Fibroblast of the aortic adventitia (primary cell): ENCODE data around the gene MROH8. TPM values are rescaled to one million over a fixed set of nuclear protein-coding genes. Genes with fewer than 3 reads are reported as not detected.

Experiments used
- DNase-seq: peaks from one replicate; pipeline ENCODE4 v3.0.0-alpha.2; 2010; ENCODE audit warnings: low read depth
- H3K4me3 ChIP-seq: 2 replicates; pipeline ENCODE4 v1.5.1; 2011; ENCODE audit warnings: low read depth, mild to moderate bottlenecking, control low read depth, low read length, moderate library complexity
- CTCF ChIP-seq: IDR thresholded peaks from 2 replicates; pipeline ENCODE4 v1.5.1; 2011; ENCODE audit warnings: mild to moderate bottlenecking, low read length, control low read depth, inconsistent platforms; ENCODE audit not compliant: insufficient read depth
- total RNA-seq: library from RNA; depleted of rRNA; stranded (reverse); fragments of >200 nt; gene quantifications from 2 replicates; pipeline ENCODE4 v1.2.3, GENCODE V29; 2012; ENCODE audit warnings: low replicate concordance

MROH8 gene
- total RNA-seq, 1 donor, result 3.1 TPM

DNA sequence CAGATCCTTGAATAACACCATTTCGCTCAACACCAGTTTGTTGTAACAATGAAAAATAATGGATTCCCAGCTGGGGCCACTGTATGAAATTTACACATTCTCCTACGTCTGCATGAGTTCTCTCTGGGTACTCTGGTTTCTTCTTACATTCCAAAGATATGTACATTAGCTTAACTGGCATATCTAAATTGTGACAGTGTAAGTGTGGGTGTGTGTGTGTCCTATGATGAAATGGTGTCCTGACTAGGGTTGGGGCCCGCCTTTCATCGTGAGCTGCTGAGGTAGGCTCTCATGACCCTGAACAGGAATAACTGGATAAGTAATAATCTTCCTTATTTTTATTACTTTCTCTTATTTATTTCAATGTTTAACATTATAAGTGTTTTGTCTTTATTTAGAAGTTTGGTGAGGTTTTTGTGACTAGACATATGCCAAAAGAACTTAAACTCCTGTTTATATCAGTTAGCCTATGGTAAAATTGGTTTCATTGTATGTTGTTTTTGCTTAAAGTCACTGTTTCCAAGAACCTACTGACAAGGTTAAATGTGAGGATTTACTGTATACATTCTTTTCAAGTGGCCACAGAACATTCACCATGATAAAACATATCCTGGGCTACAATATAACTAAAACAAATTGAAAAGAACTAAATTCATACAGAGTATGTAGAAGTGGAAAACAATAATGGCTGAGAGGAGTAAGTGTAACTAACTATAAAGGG, 126.0 kb downstream of the MROH8 start:
- no peak for DNase-seq
- no peak for TF ChIP-seq CTCF
- H3K4me3 ChIP-seq, result no peak overlapping the region

Other genes starting within 250 kb of the MROH8 start
- gene SAMHD1, start 227.8 kb downstream of the MROH8 start, total RNA-seq, result 32.7 and 41.8 TPM in 2 replicates
- 15.9 and 31.9 TPM in 2 replicates for gene RBL1, start 83.6 kb downstream of the MROH8 start, total RNA-seq
- gene RPN2, start 218 bp downstream of the MROH8 start, total RNA-seq, result 56.1 and 159 TPM in 2 replicates
- not detected in 2 replicates for gene GHRH, start 82.3 kb upstream of the MROH8 start, total RNA-seq
- gene MANBAL, start 110.1 kb upstream of the MROH8 start, total RNA-seq, result 12.8 and 27.6 TPM in 2 replicates
- gene SRC, start 166.6 kb upstream of the MROH8 start, total RNA-seq, result 11.0 and 19.1 TPM in 2 replicates